GM20431 (cell line): ENCODE measurements around the gene MMEL1.
"Not testable (repeated sequence)": the region's sequence is repeated elsewhere in the genome, so short reads cannot be mapped to it uniquely, and the experiment has no call there.

Experiments used
- in situ Hi-C: fragments of 300-500 bp; cut with MseI, MboI; formaldehyde crosslinking; loops from one replicate; pipeline ENCODE4 v1.15.0; 2020; ENCODE audit warnings: low sequenced_read_pairs; ENCODE audit not compliant: unreplicated experiment

The MMEL1 gene, protein sequence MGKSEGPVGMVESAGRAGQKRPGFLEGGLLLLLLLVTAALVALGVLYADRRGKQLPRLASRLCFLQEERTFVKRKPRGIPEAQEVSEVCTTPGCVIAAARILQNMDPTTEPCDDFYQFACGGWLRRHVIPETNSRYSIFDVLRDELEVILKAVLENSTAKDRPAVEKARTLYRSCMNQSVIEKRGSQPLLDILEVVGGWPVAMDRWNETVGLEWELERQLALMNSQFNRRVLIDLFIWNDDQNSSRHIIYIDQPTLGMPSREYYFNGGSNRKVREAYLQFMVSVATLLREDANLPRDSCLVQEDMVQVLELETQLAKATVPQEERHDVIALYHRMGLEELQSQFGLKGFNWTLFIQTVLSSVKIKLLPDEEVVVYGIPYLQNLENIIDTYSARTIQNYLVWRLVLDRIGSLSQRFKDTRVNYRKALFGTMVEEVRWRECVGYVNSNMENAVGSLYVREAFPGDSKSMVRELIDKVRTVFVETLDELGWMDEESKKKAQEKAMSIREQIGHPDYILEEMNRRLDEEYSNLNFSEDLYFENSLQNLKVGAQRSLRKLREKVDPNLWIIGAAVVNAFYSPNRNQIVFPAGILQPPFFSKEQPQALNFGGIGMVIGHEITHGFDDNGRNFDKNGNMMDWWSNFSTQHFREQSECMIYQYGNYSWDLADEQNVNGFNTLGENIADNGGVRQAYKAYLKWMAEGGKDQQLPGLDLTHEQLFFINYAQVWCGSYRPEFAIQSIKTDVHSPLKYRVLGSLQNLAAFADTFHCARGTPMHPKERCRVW

GRCh38 chr1:2632561-2633361, at the start of gene MMEL1:
Gene MMEL1, minus strand, starts transcription at chr1:2633016. Its CDS starts 3,532 bp downstream, at chr1:2629484.
- in situ Hi-C loops: no loop called here

DNA sequence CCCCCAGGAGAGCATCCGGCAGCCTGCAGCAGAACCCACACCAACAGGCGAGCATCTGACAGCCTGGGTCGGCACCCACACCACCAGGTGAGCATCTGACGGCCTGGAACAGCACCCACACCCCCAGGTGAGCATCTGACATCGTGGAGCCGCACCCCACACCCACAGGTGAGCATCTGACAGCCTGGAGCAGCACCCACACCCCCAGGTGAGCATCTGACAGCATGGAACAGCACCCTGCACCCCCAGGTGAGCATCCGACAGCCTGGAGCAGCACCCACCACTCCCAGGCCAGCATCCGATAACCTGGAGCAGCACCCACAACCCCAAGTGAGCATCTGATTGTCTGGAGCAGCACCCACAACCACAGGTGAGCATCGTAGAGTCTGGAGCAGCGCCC, 43.9 kb upstream of the MMEL1 start:
- in situ Hi-C loops: not testable (repeated sequence)

- in situ Hi-C loops: not testable (repeated sequence)
Measured at GRCh38 chr1:2671656-2672055, 38.8 kb upstream of the MMEL1 start.

DNA sequence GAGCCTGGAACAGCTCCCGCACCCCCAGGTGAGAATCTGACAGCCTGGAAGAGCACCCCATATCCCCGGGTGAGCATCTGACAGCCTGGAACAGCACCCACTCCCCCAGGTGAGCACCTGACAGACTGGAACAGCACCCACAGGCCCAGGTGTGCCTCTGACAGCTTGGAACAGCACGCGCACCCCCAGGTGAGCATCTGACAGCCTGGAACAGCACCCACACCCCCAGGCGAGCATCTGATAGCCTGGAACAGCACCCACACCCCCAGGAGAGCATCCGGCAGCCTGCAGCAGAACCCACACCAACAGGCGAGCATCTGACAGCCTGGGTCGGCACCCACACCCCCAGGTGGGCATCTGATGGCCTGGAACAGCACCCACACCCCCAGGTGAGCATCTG, 27.0 kb upstream of the MMEL1 start:
- in situ Hi-C loops: not testable (repeated sequence)

- in situ Hi-C loops: not testable (repeated sequence)
Measured at GRCh38 chr1:2657909-2658308, 25.1 kb upstream of the MMEL1 start.

GRCh38 chr1:2657124-2657523, 24.3 kb upstream of the MMEL1 start:
- in situ Hi-C loops: not testable (repeated sequence)

DNA sequence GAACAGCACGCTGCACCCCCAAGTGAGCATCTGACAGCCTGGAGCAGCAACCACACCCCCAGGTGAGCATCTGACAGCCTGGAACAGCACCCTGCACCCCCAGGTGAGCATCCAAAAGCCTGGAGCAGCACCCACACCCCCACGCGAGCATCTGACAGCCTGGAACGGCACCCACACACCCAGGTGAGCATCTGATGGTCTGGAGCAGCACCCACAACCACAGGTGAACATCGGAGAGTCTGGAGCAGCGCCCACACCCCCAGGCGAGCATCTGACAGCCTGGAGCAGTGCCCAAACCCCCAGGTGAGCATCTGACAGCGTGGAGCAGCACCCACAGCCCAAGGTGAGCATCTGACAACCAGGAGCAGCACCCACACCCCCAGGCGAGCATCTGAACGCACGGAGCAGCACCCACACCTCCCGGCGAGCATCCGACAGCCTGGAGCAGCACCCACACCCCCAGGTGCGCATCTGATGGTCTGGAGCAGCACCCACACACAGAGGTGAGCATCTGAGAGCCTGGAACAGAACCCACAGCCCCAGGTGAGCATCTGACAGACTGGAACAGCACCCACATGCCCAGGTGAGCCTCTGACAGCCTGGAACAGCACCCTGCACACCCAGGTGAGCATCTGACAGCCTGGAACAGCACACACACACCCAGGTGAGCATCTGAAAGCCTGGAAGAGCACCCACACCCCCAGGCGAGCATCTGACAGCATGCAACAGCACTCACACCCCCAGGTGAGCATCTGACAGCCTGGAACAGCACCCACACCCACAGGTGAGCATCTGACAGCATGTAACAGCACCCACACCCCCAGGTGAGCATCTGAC, 23.0 kb upstream of the MMEL1 start:
- in situ Hi-C loops: not testable (repeated sequence)

DNA sequence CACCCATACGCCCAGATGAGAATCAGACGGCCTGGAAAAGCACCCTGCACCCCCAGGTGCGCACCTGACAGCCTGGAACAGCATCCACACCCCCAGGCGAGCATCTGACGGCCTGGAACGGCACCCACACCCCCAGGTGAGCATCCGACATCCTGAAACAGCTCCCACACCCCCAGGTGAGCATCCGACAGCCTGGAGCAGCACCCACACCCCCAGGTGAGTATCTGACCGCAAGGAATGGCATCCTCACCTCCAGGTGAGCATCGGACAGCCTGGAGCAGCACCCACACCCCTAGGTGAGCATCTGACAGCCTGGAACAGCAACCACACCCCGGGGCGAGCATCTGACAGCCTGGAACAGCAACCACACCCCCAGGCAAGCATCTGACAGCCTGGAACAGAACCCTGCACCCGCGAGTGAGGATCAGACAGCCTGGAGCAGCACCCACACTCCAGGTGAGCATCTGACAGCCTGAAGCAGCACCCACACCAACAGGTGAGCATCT, 21.7 kb upstream of the MMEL1 start:
- in situ Hi-C loops: not testable (repeated sequence)

DNA sequence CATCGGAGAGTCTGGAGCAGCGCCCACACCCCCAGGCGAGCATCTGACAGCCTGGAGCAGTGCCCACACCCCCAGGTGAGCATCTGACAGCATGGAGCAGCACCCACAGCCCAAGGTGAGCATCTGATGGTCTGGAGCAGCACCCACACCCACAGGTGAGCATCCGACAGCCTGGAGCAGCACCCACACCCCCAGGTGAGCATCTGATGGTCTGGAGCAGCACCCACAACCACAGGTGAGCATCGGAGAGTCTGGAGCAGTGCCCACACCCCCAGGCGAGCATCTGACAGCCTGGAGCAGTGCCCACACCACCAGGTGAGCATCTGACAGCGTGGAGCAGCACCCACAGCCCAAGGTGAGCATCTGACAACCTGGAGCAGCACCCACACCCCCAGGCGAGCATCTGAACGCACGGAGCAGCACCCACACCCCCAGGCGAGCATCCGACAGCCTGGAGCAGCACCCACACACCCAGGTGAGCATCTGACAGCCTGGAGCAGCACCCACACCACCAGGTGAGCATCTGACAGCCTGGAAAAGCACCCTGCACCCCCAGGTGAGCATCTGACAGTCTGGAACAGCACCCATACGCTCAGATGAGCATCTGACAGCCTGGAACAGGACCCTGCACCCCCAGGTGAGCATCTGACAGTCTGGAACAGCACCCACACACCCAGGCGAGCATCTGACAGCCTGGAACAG, 21.1 kb upstream of the MMEL1 start:
- in situ Hi-C loops: not testable (repeated sequence)

GRCh38 chr1:2652926-2653571, 20.2 kb upstream of the MMEL1 start:
- in situ Hi-C loops: not testable (repeated sequence)

DNA sequence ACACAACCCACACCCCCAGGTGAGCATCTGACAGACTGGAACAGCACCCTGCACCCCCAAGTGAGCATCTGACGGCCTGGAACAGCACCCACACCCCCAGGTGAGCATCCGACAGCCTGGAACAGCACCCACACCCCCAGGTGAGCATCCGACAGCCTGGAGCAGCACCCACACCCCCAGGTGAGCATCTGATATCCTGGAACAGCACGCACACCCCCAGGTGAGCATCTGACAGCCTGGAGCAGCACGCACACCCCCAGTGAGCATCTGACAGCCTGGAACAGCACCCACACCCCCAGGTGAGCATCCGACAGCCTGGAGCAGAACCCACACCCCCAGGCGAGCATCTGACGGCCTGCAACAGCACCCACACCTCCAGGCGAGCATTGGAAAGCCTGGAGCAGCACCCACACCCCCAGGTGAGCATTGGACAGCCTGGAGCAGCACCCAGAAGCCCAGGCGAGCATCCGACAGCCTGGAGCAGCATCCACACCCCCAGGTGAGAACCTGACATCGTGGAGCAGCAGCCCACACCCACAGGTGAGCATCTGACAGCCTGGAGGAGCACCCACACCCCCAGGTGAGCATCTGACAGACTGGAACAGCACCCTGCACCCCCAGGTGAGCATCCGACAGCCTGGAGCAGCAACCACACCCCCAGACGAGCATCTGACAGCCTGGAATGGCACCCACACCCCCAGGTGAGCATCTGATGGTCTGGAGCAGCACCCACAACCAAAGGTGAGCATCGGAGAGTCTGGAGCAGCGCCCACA, 19.5 kb upstream of the MMEL1 start:
- in situ Hi-C loops: not testable (repeated sequence)

DNA sequence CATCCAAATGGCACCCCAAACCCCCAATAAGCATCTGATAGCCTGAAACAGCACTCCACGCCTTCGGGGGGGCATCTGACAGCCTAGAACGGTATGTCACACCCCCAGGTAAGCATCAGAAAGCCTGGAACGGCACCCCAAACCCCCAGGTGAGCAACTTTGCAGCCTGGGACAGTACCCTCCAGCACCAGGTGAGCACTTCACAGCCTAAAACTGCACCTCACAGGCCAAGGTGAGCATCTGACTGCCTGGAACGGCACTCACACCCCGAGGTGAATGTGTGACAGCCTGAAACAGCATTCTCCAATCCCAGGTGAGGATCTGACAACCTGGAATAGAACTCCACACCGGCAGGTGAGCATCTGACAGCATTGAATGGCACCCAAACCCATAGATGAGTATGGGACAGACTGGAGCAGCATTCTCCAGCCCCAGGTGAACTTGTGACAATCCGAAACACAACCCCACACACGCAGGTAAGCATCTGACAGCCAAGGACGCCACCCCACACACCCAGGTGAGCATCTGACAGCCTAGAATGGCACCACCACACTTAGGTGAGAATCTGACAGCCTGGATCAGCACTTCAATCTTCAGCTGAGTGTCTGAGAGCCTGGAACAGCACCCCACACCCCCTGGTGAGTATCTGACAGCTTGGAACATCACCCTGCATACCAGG, 18.3 kb upstream of the MMEL1 start:
- in situ Hi-C loops: no loop called here

DNA sequence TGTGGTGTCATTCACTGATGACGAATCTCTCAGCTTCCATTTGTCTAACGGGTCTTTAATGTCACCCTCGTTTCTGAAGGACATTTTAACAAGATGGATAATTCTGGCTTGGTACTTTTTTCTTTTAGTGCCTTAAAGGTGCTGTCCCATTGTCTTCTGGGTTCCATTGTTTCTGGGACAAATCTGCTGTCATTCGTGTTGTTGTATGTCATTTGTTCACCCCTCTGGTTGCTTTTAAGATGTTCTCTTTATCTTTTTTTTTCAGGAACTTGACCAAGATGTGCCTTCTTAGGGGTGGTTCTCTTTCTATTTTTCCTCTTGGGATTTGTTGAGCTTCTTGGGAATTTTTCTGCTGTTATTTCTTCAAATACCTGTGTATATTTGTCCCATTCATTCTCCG, 14.0 kb upstream of the MMEL1 start:
- in situ Hi-C loops: no loop called here

DNA sequence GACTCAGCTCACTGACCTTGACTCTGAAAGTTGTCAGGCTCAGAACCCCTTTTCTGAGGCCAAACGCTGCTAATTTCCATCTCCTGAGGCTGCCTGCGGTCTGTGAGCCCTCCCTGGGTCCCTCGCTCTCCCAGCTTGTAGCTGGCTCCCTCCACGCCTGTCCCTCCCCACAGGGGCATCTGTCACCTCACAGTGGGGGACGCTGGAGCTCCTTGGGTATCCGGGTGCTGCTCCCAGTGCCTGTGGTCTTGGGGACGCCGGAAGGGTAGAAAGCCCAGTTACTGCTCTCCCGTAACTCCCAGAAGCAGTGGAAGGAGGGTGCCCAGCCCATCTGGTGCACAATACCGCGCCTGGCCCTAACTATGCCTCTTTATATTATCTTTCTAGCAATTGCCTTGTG, 13.0 kb upstream of the MMEL1 start:
- in situ Hi-C loops: no loop called here

- in situ Hi-C loops: no loop called here
Measured at GRCh38 chr1:2645143-2645542, 12.3 kb upstream of the MMEL1 start.

DNA sequence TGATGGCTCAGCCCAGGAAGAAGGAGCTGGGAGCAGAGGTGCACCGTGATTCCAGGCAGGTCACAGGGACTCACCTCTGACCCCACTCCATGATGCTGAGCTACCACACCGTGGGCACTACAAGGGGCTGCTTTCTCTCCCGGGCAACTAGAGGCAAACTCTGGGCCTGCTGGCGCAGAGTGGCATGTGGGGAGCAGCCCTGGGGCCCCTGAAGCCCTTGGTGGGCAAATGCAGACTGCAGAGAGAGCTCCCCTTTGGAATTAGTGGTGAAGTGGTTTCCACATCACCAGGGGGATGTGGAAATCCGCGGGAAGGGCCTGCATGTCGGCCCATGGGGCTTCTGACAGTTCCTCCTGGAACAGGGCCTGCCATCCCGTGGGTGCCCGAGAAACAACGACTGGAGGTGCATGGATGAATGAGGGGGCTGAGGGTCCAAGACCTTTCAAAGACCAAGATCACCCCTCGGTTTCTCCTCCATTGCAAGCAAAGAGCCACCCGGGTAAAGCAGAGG, 11.8 kb upstream of the MMEL1 start:
- in situ Hi-C loops: no loop called here

- in situ Hi-C loops: no loop called here
Measured at GRCh38 chr1:2644171-2644570, 11.4 kb upstream of the MMEL1 start.
